Anterior cingulate cortex (tissue), 58 donors: ENCODE data around the gene PIP5K1B.

Experiments
- DNase-seq, 58 donors: peaks; one replicate each; lab custom pipeline; 2025; lab: John Stamatoyannopoulos, UW

Gene PIP5K1B

DNA sequence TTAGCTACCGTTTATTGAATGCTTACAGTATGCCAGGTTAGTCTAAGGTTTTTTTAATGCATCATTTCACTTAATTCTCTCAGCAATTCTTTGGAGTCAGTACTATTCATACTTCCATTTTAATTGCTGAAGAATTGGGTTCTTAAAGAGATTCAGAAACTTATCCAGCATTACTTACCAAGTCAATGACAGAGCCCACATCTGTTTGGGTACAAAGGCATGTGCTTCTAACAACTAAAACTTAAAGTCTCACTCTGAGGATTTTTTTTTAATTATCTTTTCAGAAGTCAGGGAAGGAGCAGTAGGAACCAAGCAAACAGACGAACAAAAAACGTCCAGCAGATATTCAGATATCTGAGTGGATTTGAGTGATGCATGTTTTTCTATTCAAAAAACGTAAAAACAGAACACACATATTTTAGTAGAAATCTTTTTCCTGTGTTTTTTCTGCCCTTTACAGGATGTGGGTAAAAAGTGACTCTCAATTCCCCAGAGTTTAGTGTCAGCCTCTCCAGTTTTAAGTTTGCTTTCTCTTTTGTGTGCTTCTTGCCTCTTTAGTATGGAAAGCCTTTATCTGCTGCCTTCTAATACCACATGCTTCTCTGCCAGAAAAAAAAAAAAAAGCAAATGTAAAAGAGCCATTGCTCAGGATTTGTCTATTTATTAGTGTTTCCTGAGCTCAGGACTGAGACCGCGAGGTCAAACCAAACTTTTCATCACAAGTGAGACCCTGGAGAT lies 190.9 kb downstream of the PIP5K1B start:
- DNase-seq: no peak

DNA sequence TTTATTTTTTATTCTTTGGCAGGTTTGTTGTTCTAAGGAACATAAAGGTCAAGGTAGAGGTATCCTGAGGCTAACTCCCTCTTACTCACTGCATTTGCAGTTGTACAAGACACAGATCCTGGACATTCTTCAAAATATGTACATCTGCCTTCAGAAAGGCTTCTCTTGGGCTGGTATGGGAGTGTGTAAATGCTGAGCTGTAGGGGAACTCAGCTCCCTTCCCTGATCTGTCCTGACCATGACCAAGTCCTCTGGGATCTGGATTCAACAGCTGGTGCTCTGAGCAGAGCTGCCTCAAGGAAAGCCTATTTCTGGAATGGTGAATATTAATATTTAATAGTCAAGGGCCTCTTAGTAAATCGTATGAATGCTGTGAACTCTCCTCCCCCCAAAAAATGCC lies 191.4 kb downstream of the PIP5K1B start:
- no peak for DNase-seq

DNA sequence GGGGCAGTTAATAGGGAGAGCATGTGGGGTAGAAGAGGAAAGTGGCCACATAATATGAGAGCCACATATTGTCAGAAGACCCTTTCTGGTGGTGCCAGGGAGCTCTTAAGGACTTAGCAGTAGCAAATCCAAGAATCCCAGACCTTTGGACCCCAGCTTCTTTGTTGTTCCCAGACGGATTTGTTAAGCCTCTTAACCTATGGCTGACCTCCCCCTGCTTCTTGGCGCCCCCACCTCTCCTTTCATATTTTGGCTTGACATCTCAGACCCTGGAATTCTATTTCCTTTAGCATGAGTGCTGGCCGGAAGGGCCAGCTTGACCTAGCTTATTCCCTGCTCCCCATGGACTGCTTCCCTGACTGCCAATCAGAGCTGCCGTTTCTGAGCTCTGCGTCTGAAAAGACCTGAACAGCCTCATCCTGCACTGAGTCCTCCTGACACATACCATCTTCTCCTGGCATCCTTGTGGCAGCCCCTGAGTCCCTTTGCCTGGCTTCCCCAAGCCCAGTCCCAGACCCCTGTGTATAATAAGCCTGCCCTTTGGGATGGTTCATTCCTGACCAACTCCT lies 192.6 kb downstream of the PIP5K1B start:
- no peak for DNase-seq

GRCh38 chr9:68898781-68899439 lies 193.9 kb downstream of the PIP5K1B start:
- no peak for DNase-seq

- DNase-seq: no peak
These were observed 199.4 kb downstream of the PIP5K1B start for GRCh38 chr9:68904454-68904853.

DNA sequence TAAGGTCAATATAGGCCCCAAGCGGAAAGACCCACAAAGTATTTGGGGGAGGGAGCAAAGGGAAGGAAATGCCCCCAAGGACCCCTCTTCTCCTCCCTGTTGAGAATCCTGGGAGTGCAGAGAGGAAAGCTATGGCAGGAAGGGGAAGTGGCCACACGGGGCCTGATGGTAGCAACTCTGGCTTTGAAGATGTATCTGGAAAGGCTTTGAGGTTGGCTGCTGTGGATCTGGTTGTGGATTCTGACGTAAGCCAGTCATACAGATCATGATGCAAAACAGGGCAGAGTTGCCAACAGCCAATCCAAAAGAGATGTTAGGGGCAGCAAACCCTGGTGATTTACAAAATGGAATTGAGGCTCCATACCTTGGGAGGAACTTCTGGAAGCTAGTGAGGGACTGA lies 200.1 kb downstream of the PIP5K1B start:
- no peak for DNase-seq

- DNase-seq: no peak
These were observed 202.9 kb downstream of the PIP5K1B start for GRCh38 chr9:68907910-68908309.

DNA sequence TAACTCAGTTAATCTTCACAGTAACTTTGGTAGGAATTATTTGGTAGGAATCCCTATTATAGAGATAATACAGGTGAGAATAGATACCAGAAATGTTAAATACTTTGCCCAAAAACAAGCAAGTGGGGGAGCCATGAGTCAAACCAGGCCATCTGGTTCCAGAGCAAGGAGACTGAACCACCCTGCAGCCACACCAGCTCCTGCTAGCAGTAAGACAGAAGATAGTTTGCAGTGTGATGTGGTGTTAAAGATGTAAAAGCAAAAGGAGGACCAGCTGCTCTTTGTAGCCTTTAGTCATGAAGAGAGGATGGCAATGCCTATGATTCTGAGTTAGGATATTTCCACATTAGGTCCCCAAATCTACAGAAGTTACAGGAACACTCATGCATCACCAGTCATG lies 207.5 kb downstream of the PIP5K1B start:
- no peak for DNase-seq

DNA sequence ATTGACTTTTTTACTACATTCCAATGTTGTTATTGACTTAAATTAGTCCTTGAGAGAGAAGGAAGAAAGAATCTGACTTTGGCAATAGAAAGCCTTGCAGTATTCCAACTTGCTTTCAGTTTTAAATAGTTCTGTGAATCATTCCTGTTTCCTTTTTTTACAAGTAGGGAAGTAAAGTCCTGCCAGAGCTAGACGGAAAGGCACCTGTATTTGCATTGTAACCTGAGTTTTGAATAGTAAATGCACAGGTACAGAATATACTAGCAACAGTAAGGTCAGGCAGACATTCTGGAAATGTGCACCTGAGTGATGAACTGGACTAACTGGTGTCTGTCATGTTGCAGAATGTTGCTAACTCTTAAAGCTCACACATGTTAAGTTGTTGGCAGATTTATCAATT lies 208.0 kb downstream of the PIP5K1B start:
- no peak for DNase-seq

- no peak for DNase-seq
These were observed 209.7 kb downstream of the PIP5K1B start for GRCh38 chr9:68914751-68915150.

DNA sequence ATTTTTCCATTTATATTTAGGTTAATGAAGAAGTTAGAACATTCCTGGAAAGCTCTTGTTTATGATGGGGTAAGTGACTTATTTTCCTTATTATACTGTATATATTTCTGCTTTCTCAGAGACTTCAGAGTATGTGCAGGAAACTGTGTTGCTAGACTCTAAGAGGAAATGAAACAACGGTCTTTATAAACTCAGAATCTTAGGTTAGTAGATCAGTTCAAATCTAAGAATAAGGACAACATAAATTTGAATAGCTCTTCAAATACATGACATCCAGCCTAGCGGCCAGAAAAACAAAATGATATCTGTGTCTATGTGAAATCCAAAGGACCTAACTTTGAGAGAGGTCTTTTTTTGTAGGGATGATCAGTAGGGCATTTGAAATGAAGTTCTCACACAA lies 214.6 kb downstream of the PIP5K1B start:
- no peak for DNase-seq

GRCh38 chr9:68920921-68921320 lies 215.9 kb downstream of the PIP5K1B start:
- no peak for DNase-seq

- DNase-seq: no peak
These were observed 218.4 kb downstream of the PIP5K1B start for GRCh38 chr9:68923480-68923879.

DNA sequence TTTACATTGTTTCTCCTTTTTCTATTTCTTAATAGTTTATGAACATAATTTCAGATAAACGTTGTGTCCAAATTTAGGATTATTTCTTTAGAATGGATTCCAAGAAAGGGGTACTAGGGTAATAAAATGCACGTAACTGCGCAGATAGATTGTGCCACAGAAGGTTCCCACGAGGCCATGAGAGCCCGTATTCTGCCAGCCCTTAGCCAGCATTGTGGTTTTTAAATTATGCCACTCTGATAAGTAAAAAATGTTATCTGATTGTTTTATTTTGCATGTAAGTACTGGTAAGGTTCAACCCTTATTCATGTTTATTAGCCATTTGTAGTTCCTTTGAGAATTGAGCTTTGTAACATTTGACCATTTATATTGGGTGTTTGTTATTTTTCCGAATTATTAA lies 220.1 kb downstream of the PIP5K1B start:
- DNase-seq: no peak

DNA sequence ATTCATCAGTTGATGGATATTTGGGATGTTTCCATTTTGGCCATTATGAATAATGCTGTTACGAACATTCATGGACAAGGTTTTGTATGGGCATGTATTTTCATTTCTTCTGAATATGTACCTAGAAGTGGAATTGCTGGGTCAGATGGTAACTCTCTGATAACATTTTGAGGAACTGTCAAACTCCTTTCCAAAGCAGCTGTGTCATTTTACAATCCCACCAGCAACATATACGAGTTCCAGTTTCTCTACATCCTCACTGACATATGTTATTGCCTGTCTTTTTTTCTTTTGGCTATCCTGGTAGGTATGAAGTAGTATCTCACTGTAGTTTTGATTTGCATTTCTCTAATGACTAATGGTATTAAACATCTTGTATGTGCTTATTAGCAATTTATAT lies 222.1 kb downstream of the PIP5K1B start:
- no peak for DNase-seq

GRCh38 chr9:68931821-68932220 lies 226.8 kb downstream of the PIP5K1B start:
- DNase-seq: no peak

DNA sequence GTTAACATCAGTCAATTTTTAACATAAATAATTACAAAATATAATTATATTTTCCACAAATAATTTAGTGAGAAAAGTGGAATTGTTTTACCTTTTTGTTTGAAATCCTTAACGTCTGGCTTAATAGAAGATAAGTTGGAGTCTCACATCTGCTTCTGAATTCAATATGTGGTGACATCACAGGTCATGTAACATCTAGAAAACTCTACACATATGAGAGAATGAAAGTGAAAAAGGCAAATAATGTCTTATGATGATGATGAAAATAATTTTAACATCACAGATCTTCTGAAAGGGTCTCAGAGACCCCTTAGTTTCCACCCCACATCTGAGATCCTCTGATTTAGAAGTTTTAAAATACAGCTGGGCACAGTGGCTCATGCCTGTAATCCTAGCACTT lies 227.4 kb downstream of the PIP5K1B start:
- DNase-seq: no peak

DNA sequence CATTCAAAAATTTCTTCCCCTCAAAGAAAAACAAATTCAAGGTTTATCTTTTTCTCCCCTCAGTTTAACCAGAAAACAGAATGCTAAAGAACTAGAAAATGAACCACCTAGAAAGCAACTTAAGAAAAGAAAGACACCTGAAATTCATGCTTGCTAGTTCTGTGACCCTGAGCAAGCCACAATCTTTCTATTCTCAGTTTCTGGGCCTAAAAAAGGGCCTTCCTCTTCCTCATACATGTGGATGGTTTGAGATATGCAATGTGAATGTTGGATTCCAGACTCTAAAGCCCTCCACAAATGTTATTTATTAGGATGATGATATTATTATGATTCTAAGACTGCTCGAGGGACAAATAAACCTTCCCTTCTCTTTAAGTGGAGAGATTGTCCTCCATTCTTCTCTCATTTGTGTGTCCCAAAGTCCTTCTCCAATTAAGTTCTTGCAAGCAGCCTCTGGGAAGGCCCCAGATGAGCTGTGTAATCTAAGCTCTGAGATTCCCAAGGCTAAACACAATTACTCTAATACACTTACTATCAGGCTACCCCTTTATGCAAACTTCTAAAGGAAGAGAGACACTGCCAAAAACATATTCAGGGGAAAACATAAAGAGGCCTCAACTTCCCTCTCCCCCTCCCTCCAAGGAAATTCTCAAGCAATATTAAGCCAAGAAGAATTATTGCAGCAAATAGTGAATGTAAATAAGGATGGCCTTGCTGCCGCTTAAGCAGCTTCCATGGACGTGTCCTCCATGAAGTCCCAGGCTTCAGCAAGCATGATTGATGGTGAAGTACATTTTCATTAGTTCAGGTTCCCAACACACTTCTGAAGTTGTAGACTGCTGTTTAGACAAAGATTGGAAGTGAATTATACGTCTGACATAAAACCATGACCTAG lies 228.6 kb downstream of the PIP5K1B start:
- no peak for DNase-seq

GRCh38 chr9:68934329-68934644 lies 229.2 kb downstream of the PIP5K1B start:
- DNase-seq: no peak

- DNase-seq: no peak
These were observed 235.5 kb downstream of the PIP5K1B start for GRCh38 chr9:68940573-68940972.

- DNase-seq: no peak
These were observed 236.9 kb downstream of the PIP5K1B start for GRCh38 chr9:68941780-68942459.
